22Rv1 (cell line): ENCODE results near the gene FUT1.

ENCODE experiments used
- CTCF ChIP-seq: fragments of 450-650 bp; IDR thresholded peaks from 2 replicates; pipeline ENCODE4 v1.5.1; 2017; ENCODE audit warnings: mild to moderate bottlenecking
- ZFX ChIP-seq: fragments of 450-650 bp; IDR thresholded peaks from 2 replicates; pipeline ENCODE4 v1.6.1; 2017; ENCODE audit warnings: antibody characterized with exemption, borderline replicate concordance

GRCh38 chr19:48703316-48703715, 49.1 kb downstream of the FUT1 start:
- TF ChIP-seq CTCF (no peak), ZFX (no peak)
